ENCODE data around the gene IFNGR2. TPM values are rescaled to one million over a fixed set of nuclear protein-coding genes. Genes with fewer than 3 reads are reported as not detected.

The IFNGR2 gene
- total and polyA plus RNA-seq, 2 of the 8 experiments (the other 6 are each of a cell fraction or from before 2014, with no cell fraction given) = 36.0 to 46.4 TPM

- 24% methylated on average over 29 of the region's 47 CpGs; no CpG with 5 or more reads in 1 of the 2 experiments for WGBS, 2 experiments (ENCODE audit: extremely low coverage in 1 of 2, insufficient coverage in 1 of 2, insufficient read length in 1 of 2, insufficient replicate concordance in 2 of 2, low coverage in 1 of 2, low lambda C conversion rate in 2 of 2, missing lambda C conversion rate in 1 of 2)
- no peak for FAIRE-seq
- TF ChIP-seq TEAD4 (IDR thresholded peaks at IDR 0.05; ENCODE audit: low read depth, low read length) (no peak), POLR2A (IDR thresholded peaks at IDR 0.05; ENCODE audit: control extremely low read depth in 1 of 2, low read depth in 2 of 2, low read length in 2 of 2) (peak in 1 of 2 experiments; percentile 41; a peak in 1 of 3 replicates), KDM4A (IDR thresholded peaks at IDR 0.05; ENCODE audit: low read depth, low read length, severe bottlenecking) (peak; percentile 68), JUN (IDR thresholded peaks at IDR 0.05; ENCODE audit: low read depth, low read length) (no peak), POLR2AphosphoS5 (IDR thresholded peaks at IDR 0.05; ENCODE audit: low read depth, low read length) (0 out of 2 replicates have a peak, but pooled peaks have one; percentile 22), RBBP5 (IDR thresholded peaks at IDR 0.05; ENCODE audit: borderline replicate concordance, low read depth, low read length) (peak; percentile 53; the same call in 1 of the 2 replicates), EZH2 (IDR thresholded peaks at IDR 0.05; ENCODE audit: low read depth, low read length, severe bottlenecking) (no peak), CREB1 (IDR thresholded peaks at IDR 0.05) (no peak), PHF8 (conservative IDR thresholded peaks at IDR 0.05; ENCODE audit: low read depth, low read length) (peak; percentile 56; the same call in 1 of the 2 replicates), TBP (IDR thresholded peaks at IDR 0.05; ENCODE audit: low read depth, low read length) (peak; percentile 40; the same call in 1 of the 2 replicates), TAF1 (IDR thresholded peaks at IDR 0.05; ENCODE audit: low read depth, low read length) (peak; percentile 46; the same call in 1 of the 2 replicates)
Measured at GRCh38 chr21:33403786-33404585, 773 bp downstream of the IFNGR2 start.

More at GRCh38 chr21:33403786-33404585, 773 bp downstream of the IFNGR2 start:
- Histone ChIP-seq H4K8ac (ENCODE audit: extremely low read depth, insufficient read depth, low read length) (peak overlapping the region; percentile 64), H3K14ac (ENCODE audit: insufficient read length) (no peak overlapping the region), H4K20me1 (replicated peaks in 1 of 2; ENCODE audit: control insufficient read depth in 1 of 2, insufficient read depth in 2 of 2, low read length in 2 of 2) (peaks cover 0 to 2% of the 10 kb centered on the region in 2 experiments), H2BK20ac (ENCODE audit: low read length) (no peak overlapping the region), H4K5ac (ENCODE audit: insufficient read length, low read depth, low read length) (peak overlapping the region; percentile 38), H2BK12ac (ENCODE audit: low read depth, low read length) (no peak overlapping the region), H2BK15ac (ENCODE audit: low read length) (no peak overlapping the region), H3K23ac (ENCODE audit: insufficient read length) (no peak overlapping the region), H2BK120ac (replicated peaks; ENCODE audit: low read depth, low read length) (no peak overlapping the region), H3K56ac (replicated peaks; ENCODE audit: insufficient read length, low read depth, low read length) (peak overlapping the region; percentile 69), H3K9ac (replicated peaks in 1 of 4; ENCODE audit: extremely low read depth in 1 of 4, low read depth in 3 of 4, low read length in 3 of 4) (peak overlapping the region; percentile 31 to 84 (median 64); a peak in 6 of 7 replicates), H3K4ac (replicated peaks; ENCODE audit: insufficient read length, low read depth, low read length) (peak overlapping the region; percentile 96), H3K9me3 (ENCODE audit: insufficient read depth in 2 of 2, low read depth in 1 of 2, low read length in 1 of 2) (peaks cover 0 to 2% of the 10 kb centered on the region in 2 experiments; a peak in 1 of 4 replicates), H2AK5ac (ENCODE audit: low read depth, low read length) (no peak overlapping the region), H3K4me1 (replicated peaks in 1 of 4; ENCODE audit: control insufficient read depth in 3 of 4, insufficient read depth in 4 of 4, low read length in 3 of 4) (peaks cover 2 to 6% (median 3%) of the 10 kb centered on the region in 4 experiments), H3K79me2 (ENCODE audit: control insufficient read depth in 1 of 2, insufficient read depth in 2 of 2, low read length in 2 of 2) (peaks cover 3 to 49% of the 10 kb centered on the region in 2 experiments; a peak in 3 of 4 replicates), H2BK5ac (ENCODE audit: low read depth, low read length) (no peak overlapping the region), H3K27me3 (replicated peaks in 1 of 4; ENCODE audit: control insufficient read depth in 3 of 4, extremely low read depth in 1 of 4, insufficient read depth in 3 of 4, low read length in 3 of 4) (no peaks in the 10 kb centered on the region), H3K23me2 (ENCODE audit: low read depth, low read length) (peaks cover 5% of the 10 kb centered on the region; the same call in 1 of the 2 replicates), H3K79me1 (ENCODE audit: low read depth, low read length) (no peaks in the 10 kb centered on the region; the same call in 1 of the 2 replicates), H4K91ac (replicated peaks; ENCODE audit: insufficient read length, low read length) (peak overlapping the region; percentile 17), H2AFZ (ENCODE audit: low read length) (no peak overlapping the region), H3K36me3 (ENCODE audit: control insufficient read depth in 2 of 4, insufficient read depth in 4 of 4, low read length in 3 of 4) (no peaks in the 10 kb centered on the region), H3K27ac (ENCODE audit: low read depth, low read length) (no peak overlapping the region; the same call in 1 of the 2 replicates), H3K4me3 (ENCODE audit: extremely low read depth in 1 of 4, insufficient read depth in 2 of 4, low read depth in 3 of 4, low read length in 4 of 4) (peak overlapping the region; percentile 58 to 95 (median 76)), H3K18ac (ENCODE audit: extremely low read depth, low read length) (peak overlapping the region; percentile 83), H3K4me2 (ENCODE audit: insufficient read depth in 1 of 2, low read depth in 2 of 2, low read length in 2 of 2) (peak overlapping the region; percentile 79 to 90)
- ChIA-PET CTCF (ENCODE audit: partially characterized antibody) (interaction anchor here (0.5 to 3.5 kb wide), 8 partner anchors 8 to 60 kb away, joined by 3 to 12 read pairs (median 4); no protein-coding TSS in a partner anchor), POLR2A (ENCODE audit: partially characterized antibody) (interaction anchor here (0.6 to 1.7 kb wide), 6 partner anchors 20 to 205 kb away, joined by 3 to 10 read pairs (median 3); partner anchors contain the start of gene IFNAR1)
- peak in 1 of 2 experiments; percentile 77 for DNase-seq (ENCODE audit: low read depth in 1 of 2, low spot score in 2 of 2)
